ENCODE measurements around the gene PKDREJ.
"Not testable (repeated sequence)": the region's sequence is repeated elsewhere in the genome, so short reads cannot be mapped to it uniquely, and the experiment has no call there.

PKDREJ gene

GRCh38 chr22:46287873-46288751, 25.0 kb upstream of the PKDREJ start:
- DNase-seq: peak; percentile 6

DNA sequence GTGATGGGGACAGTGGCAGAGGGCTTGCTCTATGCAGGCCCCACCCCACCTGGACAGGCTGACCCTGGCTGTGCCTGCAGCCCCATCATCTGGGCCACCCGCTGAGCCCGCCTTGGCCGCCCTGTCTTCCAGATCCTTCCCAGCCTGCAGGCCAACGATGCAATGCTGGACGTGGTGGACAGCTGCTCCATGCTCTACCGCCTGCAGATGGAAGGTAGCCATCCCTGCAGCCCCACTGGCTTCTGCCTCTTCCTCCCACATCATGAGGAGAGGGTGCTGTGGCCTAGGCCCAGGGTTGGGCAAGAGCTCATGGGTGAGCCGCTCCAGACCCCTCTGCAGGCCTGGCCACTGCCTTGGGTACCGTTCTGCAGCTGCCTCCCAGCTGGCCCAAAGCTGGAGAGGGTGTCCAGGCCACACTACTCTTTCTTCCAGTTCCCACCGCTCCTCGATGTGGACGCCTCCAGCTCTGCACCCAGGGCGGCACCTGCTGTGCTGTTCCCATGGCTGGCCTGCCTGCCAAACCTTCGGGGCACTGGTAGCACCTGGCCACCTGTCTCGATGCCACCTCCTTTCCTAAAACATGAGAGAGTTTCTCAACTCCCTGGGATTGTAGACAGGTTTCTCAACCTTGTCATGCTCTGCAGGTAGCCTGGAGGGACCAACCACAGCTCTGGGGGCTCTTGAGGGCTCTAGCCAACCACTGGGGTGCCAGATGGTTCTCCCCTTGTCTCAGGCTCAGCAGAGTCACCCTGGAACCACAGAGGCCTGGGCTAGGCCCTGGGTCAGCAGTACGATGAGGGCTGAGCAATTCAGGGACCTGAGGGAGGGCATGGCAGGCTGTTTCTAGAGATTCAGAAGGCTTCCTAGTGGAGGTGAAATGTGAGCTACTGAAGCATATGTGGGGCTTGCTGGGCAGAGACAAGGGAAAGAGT, 24.1 kb upstream of the PKDREJ start:
- DNase-seq: no peak

DNA sequence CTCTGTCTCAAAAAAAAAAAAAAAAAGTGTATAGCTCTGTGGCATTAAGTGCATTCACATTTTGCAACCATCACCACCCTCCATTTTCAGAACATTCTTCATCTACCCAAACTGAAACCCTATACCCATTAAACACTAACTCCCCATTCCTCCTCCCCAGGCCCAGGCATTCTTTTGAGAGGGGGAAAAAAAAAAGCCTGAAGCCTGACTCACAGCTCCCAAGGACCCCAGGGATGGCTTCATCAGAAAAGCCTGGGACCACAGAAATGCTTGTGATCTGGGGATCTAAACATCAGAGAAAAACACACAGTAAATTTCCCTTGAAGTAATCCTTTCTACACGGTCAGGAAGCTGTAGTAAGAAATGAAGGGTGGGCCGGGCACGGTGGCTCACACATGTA, 22.9 kb upstream of the PKDREJ start:
- no peak for DNase-seq

DNA sequence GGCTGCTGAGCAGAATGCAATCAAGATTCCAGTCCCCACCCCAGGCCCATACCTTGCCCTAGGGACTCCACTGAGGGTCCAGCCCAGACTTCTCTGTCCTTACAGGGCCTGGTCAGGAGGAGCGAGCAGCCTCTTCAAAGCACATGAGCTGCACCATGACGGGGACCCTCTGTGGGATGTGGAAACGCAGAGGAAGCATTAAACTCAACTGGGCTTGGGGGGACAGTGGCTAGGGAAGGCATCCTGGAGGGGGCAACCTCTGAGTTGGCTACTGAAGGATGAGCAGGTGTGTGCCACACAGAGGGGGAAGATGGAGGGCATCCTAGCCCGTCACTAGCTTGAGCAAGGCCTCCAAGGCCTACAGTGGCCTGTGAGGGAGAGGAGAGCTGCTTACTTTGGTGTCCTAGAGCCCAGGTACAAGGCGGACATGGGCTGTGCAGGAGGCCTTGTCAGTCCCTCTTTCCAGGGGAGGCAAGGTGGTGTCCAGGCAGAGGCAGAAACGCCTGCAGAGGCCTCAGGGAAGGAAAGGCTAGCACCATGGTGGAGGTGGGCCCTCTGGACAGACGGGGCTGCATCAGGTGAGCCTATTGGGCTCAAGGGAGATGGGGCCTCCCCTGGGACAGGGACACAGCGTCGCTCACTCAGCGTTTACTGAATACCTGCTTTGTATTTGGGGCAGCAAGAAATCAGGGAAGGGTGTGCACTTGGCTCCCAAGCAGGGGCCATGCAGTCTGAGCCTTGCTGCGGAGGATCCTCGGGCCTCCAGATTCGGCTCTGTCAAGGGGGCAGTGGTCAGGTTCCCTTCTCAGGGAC, 18.9 kb upstream of the PKDREJ start:
- DNase-seq: no peak

GRCh38 chr22:46280999-46281623, 18.0 kb upstream of the PKDREJ start:
- DNase-seq: no peak

DNA sequence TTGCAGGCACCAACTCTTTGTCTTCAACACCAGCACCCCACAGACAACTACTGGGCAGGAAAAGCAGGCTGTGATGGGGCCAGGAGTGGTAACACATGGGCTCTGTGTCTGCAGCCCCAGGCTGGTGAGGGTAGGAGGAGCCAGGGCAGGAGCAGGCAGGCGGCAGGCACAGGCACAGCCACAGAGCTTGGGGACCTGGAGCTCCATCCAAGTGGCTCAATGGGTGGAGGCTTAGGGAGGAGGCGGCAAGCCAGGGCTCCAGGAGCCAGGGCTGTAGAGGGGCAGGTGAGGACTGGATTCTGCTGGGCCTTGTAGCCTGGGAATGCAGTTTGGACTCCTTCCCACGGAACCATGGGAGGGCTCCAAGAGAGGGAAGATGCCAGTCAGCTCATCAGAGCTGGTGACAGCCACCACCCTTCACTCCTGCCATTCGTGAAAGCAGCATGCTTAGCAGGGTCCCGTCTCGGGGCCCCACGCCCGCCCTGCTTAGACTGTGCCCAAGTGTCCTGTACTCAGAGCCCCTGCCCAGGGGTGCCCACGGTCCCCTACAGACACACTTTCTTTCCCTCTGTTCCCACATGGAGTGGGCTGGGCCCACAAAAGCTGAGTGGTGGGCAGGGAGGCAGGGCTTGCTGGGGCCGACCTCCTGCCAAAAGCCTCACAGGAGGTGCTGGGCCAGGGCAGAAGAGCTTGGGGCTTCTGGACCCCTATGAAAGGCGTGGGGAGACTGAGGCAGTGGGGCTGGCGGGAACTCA, 17.1 kb upstream of the PKDREJ start:
- DNase-seq: no peak

DNA sequence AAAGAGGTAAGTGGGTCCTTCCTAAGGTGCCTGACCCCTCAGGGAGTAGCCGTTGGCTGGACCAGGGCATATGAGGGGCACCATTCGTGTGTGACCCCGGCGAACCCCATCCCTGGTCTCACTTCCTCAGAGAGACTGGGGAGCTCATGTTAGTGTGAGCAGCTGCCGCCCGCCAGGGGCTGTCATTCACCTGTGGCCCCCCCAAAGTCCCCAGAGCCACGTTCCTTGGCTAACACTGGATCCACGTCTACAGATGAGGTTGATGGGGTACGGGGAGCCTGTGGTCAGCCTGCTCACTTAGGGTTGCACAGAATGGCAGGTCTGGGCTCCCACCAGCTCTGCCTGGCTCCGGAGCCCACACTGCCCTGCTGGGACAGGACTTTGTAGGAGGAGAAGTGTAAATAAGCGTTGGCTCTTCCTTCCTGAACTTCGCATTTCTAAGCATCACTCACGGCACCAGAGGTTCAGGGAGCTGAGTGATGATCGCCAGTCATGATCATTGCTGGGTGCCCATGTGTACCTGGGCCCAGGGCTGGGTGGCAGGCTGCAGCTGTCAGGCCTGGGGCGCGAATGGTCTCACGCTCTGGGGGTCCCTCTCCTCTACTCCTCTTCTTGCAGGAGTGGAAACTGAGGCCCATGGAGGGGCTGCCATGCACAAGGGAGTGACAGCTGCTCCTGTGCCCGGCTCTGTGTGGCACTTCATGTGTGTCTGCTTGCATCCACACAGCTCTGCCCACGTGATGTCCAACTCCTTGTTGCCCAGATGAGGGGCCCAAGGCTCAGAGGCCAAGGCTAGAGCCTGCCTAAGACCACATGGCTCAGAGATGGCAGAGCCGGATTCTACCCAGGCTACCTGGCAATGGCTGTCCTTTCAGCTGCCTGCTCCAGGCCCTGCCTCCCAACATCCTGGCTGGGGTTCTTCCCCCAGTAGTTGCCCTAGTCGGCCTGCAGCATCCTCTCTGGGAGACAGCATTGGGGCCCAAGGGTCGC, 15.8 kb upstream of the PKDREJ start:
- no peak for DNase-seq

GRCh38 chr22:46276563-46276962, 13.4 kb upstream of the PKDREJ start:
- DNase-seq: no peak

- DNase-seq: no peak
These were observed 12.4 kb upstream of the PKDREJ start for GRCh38 chr22:46275455-46276122.

DNA sequence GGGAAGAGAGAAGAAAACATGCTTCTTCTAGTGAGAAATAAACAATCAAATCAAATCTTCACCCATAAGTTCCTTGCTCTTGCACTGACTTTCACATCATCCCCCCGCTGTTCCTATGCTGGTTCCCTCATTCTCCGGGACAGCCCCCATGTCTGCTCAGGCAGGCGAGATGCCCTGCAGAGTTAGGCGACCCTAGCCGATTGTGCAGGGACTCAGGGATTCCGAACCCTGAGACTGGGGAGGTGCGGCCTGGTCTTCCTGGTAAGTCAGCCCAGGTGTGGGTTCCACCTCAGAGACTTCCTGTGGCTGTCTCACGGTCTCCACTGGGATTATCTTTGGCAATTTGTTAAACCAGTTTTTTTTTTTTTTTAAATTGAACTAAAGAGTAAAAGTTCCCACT, 11.2 kb upstream of the PKDREJ start:
- no peak for DNase-seq

DNA sequence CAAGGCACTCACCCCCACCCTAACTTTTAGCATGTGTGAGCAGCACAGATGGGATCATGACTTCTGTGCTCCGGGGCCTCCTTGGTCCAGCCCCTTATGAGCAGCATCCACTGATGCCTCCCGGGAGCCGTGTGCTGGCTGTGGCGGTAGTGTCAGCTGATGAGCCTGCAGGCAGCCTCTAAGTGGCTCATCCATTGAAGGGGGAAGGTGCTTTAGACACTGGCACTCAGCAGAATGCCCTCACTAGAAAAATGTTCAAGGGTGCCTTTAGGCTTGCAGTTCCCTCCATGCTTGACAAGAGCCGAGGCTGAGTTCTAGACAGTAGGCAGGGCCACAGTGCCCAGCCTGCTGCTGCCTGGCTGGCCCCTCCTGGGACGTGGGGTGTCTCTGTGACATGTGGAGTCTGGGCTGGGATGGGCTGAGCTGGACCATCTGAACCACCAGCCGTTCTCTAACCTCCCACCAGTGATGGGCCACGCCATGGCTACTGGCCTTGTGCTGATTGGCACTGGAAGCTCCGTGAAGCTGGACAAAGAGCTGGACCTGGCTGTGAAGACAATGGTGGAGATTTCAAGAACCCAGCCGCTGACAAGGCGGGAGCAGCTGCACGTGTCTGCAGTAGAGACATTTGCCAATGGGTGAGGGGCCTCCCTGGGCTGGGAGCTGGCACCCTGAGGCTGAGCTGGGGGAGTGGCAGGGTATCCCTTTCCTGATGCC, 10.4 kb upstream of the PKDREJ start:
- no peak for DNase-seq

GRCh38 chr22:46272762-46273431, 9.8 kb upstream of the PKDREJ start:
- no peak for DNase-seq

- no peak for DNase-seq
These were observed 9.1 kb upstream of the PKDREJ start for GRCh38 chr22:46272196-46272595.

GRCh38 chr22:46269564-46269963, 6.4 kb upstream of the PKDREJ start:
- no peak for DNase-seq

- peak; percentile 43 for DNase-seq
These were observed 4.5 kb upstream of the PKDREJ start, which contains the start of gene TTC38 for GRCh38 chr22:46267431-46268279. Gene TTC38, plus strand, starts transcription at chr22:46268008. Its CDS starts 32 bp downstream, at chr22:46268040.

DNA sequence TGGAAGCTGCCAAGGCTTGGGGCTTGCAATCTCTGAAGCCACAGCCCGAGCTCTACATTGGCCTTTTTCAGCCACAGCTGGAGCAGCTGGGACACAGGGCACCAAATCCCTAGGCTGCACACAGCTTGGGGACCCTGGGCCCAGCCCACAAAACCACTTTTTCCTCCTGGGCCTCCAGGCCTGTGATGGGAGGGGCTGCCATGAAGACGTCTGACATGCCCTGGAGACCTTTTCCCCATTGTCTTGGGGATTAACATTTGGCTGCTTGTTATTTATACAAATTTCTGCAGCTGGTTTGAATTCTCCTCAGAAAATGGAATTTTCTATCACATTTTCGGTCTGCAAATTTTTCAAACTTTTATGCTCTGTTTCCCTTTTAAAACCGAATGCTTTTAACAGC, 2.5 kb upstream of the PKDREJ start:
- not testable (repeated sequence) for DNase-seq

DNA sequence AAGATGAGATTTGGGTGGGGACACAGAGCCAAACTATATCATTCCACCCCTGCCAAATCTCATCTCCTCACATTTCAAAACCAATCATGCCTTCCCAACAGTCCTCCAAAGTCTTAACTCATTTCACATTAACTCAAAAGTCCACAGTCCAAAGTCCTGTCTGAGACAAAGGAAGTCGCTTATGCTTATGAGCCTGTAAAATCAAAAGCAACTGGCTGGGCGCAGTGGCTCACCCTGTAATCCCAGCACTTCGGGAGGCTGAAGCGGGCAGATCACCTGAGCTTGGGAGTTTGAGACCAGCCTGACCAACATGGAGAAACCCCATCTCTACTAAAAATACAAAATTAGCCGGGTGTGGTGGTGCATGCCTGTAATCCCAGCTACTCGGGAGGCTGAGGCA, 1.4 kb upstream of the PKDREJ start:
- not testable (repeated sequence) for DNase-seq

Measured in activated effector memory CD4-positive, alpha-beta T cell treated with Interleukin-2 at 50 U/mL for 16 hours (primary cell).